GM12865 (cell line): ENCODE measurements around the gene C19orf18.

ENCODE experiments used
- DNase-seq: peaks from one replicate; pipeline ENCODE4 v3.0.0; 2010; ENCODE audit warnings: low read depth
- H3K4me3 ChIP-seq: 2 replicates; pipeline ENCODE4 v1.5.1; 2011; ENCODE audit warnings: mild to moderate bottlenecking, low read depth, low read length, control low read depth
- CTCF ChIP-seq: IDR thresholded peaks from 2 replicates; pipeline ENCODE4 v1.5.1; 2011; ENCODE audit warnings: low read length, control low read depth, low read depth, inconsistent platforms; ENCODE audit not compliant: insufficient read depth; ENCODE audit errors: missing control alignments

C19orf18 gene

GRCh38 chr19:57974434-57974833, at the start of gene C19orf18:
C19orf18 (minus strand) TSS chr19:57974534; CDS start chr19:57974432, 102 bp downstream.
- no peak within 1 kb of the TSS for H3K4me3 ChIP-seq
- TF ChIP-seq CTCF: no peak
- DNase-seq: no peak

- no peak overlapping the region for H3K4me3 ChIP-seq
- no peak for DNase-seq
- no peak for TF ChIP-seq CTCF
Measured at GRCh38 chr19:58022283-58022660, 47.9 kb upstream of the C19orf18 start.

- peak; percentile 22 for TF ChIP-seq CTCF
- H3K4me3 ChIP-seq: no peak overlapping the region
- peak; percentile 39 for DNase-seq
Measured at GRCh38 chr19:58021541-58022282, 47.4 kb upstream of the C19orf18 start.

GRCh38 chr19:58020129-58020528, 45.8 kb upstream of the C19orf18 start:
- no peak for TF ChIP-seq CTCF
- no peak for DNase-seq
- H3K4me3 ChIP-seq: no peak overlapping the region

- TF ChIP-seq CTCF: no peak
- no peak for DNase-seq
- H3K4me3 ChIP-seq: no peak overlapping the region
Measured at GRCh38 chr19:58014141-58014540, 39.8 kb upstream of the C19orf18 start.

- H3K4me3 ChIP-seq: no peak overlapping the region
- TF ChIP-seq CTCF: no peak
- DNase-seq: no peak
Measured at GRCh38 chr19:58010507-58010906, 36.2 kb upstream of the C19orf18 start.

- DNase-seq: peak; percentile 19
- no peak overlapping the region for H3K4me3 ChIP-seq
- no peak for TF ChIP-seq CTCF
Measured at GRCh38 chr19:58009666-58010301, 35.5 kb upstream of the C19orf18 start.
